ENCODE data around the gene ALDH4A1. TPM values are rescaled to one million over a fixed set of nuclear protein-coding genes. Genes with fewer than 3 reads are reported as not detected.

ALDH4A1 gene
- total RNA-seq, 1 donor from 2014 or later: 21.8 TPM

DNA sequence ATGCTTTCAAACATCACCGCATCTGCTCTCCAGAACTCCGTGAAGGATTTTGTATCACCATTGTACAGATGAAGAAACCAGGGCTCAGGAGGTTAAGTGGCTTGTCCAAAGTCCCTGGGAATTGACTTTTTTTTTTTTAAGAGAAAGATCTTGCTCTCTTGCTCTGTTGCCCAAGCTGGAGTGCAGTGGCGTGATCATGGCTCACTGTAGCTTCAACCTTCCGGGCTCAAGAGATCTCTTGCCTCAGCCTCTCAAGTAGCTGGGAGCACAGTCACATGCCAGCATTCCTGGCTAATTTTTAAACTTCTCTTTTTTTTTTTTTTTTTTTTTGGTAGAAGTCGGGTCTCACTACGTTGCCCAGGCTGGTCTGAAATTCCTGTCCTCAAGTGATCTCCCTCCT lies 36.0 kb downstream of the ALDH4A1 start:
- H3K27me3 ChIP-seq: no peaks in the 10 kb centered on the region
- no peaks in the 10 kb centered on the region for H3K9me3 Mint-ChIP-seq
- no peak overlapping the region for H3K27ac Mint-ChIP-seq
- H4K20me1 ChIP-seq (ENCODE audit: low read depth): no peaks in the 10 kb centered on the region
- H2AFZ ChIP-seq (replicated peaks): no peak overlapping the region
- TF ChIP-seq EZH2phosphoT487 (IDR thresholded peaks at IDR 0.05) (no peak), EZH2 (IDR thresholded peaks at IDR 0.05) (no peak)
- TF ChIP-seq, protein P1, sequence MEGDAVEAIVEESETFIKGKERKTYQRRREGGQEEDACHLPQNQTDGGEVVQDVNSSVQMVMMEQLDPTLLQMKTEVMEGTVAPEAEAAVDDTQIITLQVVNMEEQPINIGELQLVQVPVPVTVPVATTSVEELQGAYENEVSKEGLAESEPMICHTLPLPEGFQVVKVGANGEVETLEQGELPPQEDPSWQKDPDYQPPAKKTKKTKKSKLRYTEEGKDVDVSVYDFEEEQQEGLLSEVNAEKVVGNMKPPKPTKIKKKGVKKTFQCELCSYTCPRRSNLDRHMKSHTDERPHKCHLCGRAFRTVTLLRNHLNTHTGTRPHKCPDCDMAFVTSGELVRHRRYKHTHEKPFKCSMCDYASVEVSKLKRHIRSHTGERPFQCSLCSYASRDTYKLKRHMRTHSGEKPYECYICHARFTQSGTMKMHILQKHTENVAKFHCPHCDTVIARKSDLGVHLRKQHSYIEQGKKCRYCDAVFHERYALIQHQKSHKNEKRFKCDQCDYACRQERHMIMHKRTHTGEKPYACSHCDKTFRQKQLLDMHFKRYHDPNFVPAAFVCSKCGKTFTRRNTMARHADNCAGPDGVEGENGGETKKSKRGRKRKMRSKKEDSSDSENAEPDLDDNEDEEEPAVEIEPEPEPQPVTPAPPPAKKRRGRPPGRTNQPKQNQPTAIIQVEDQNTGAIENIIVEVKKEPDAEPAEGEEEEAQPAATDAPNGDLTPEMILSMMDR (IDR thresholded peaks at IDR 0.05): no peak
- H3K36me3 ChIP-seq: no peaks in the 10 kb centered on the region
- no peak overlapping the region for H3K4me3 Mint-ChIP-seq
- H3K36me3 Mint-ChIP-seq: no peaks in the 10 kb centered on the region
- no peak overlapping the region for H3K4me3 ChIP-seq
- H3K4me1 ChIP-seq: no peaks in the 10 kb centered on the region
- H3K4me1 Mint-ChIP-seq: no peaks in the 10 kb centered on the region
- no peaks in the 10 kb centered on the region for H3F3A ChIP-seq (ENCODE audit: low read depth)
- no peak overlapping the region for H3K27ac ChIP-seq
- no peak overlapping the region for H3K9ac ChIP-seq
- peaks cover 7% of the 10 kb centered on the region for H3K27me3 Mint-ChIP-seq (ENCODE audit: insufficient read depth, low read depth)
- no peak for DNase-seq (ENCODE audit: low spot score)
- no peak overlapping the region for H3K4me2 ChIP-seq
- no peaks in the 10 kb centered on the region for H3K79me2 ChIP-seq (ENCODE audit: low read depth)
- no peaks in the 10 kb centered on the region for H3K9me3 ChIP-seq (ENCODE audit: low read depth)

- Mint-ChIP-seq H3K4me3 (no peak overlapping the region), H3K4me1 (no peaks in the 10 kb centered on the region), H3K27me3 (ENCODE audit: insufficient read depth, low read depth) (peaks cover 7% of the 10 kb centered on the region), H3K27ac (no peak overlapping the region), H3K36me3 (no peaks in the 10 kb centered on the region), H3K9me3 (no peaks in the 10 kb centered on the region)
- no peak for DNase-seq (ENCODE audit: low spot score)
- H4K20me1 ChIP-seq (ENCODE audit: low read depth): no peaks in the 10 kb centered on the region
- H3F3A ChIP-seq (ENCODE audit: low read depth): no peaks in the 10 kb centered on the region
- TF ChIP-seq, protein P1 (IDR thresholded peaks at IDR 0.05): no peak
- no peak for TF ChIP-seq EZH2phosphoT487 (IDR thresholded peaks at IDR 0.05)
- TF ChIP-seq EZH2 (IDR thresholded peaks at IDR 0.05): no peak
- H3K4me3 ChIP-seq: no peak overlapping the region
- H3K27ac ChIP-seq: no peak overlapping the region
- H3K4me1 ChIP-seq: no peaks in the 10 kb centered on the region
- no peaks in the 10 kb centered on the region for H3K79me2 ChIP-seq (ENCODE audit: low read depth)
- no peak overlapping the region for H3K9ac ChIP-seq
- no peaks in the 10 kb centered on the region for H3K27me3 ChIP-seq
- no peak overlapping the region for H3K4me2 ChIP-seq
- H3K9me3 ChIP-seq (ENCODE audit: low read depth): no peaks in the 10 kb centered on the region
- no peak overlapping the region for H2AFZ ChIP-seq (replicated peaks)
- H3K36me3 ChIP-seq: no peaks in the 10 kb centered on the region
Measured at GRCh38 chr1:18865176-18865575, 37.2 kb downstream of the ALDH4A1 start.

DNA sequence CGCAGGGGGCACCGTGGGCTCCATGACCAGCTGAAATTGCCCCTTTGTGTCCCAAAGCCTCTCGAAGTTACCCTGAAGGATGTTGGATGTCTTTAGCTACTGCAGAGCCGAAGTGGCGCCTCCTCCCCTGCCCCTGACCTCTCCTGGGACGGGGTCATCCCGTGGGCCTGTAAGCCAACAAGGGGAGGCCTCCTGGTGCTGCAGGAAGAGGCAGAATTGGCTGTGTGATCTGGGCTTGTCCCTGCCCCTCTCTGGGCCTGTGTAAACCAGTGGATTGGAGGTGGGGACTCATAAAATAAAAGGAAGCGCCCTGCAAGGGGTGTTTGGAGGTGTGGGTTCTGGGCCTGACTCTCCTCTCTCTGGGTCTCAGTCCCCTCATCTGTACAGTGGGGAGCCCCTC lies 40.8 kb downstream of the ALDH4A1 start:
- Histone ChIP-seq H3K27ac (no peak overlapping the region), H3K4me1 (no peaks in the 10 kb centered on the region), H3K36me3 (no peaks in the 10 kb centered on the region), H3K9me3 (ENCODE audit: low read depth) (no peaks in the 10 kb centered on the region), H3K27me3 (peaks cover 5% of the 10 kb centered on the region), H3K4me2 (no peak overlapping the region), H3F3A (ENCODE audit: low read depth) (no peaks in the 10 kb centered on the region), H2AFZ (replicated peaks) (no peak overlapping the region), H4K20me1 (ENCODE audit: low read depth) (no peaks in the 10 kb centered on the region), H3K9ac (no peak overlapping the region), H3K4me3 (no peak overlapping the region), H3K79me2 (ENCODE audit: low read depth) (no peaks in the 10 kb centered on the region)
- H3K36me3 Mint-ChIP-seq: no peaks in the 10 kb centered on the region
- DNase-seq (ENCODE audit: low spot score): no peak
- TF ChIP-seq, protein P1 (IDR thresholded peaks at IDR 0.05): no peak
- no peak for TF ChIP-seq EZH2phosphoT487 (IDR thresholded peaks at IDR 0.05)
- H3K4me1 Mint-ChIP-seq: no peaks in the 10 kb centered on the region
- no peak overlapping the region for H3K27ac Mint-ChIP-seq
- H3K9me3 Mint-ChIP-seq: no peaks in the 10 kb centered on the region
- H3K27me3 Mint-ChIP-seq (ENCODE audit: insufficient read depth, low read depth): peaks cover 4% of the 10 kb centered on the region
- no peak overlapping the region for H3K4me3 Mint-ChIP-seq
